GM23338 (cell line): ENCODE data around the gene TP53.

Source experiments
- ETS1 ChIP-seq: IDR thresholded peaks from 2 replicates; pipeline ENCODE4 v1.6.1; 2016; ENCODE audit warnings: antibody characterized with exemption
- EZH2 ChIP-seq: fragments of 200-600 bp; sonication (generic); IDR thresholded peaks from one replicate; pipeline ENCODE4 v1.8.0; 2017; ENCODE audit warnings: antibody characterized with exemption, mild to moderate bottlenecking, low read depth; ENCODE audit not compliant: unreplicated experiment
- REST ChIP-seq: IDR thresholded peaks from one replicate; pipeline ENCODE4 v1.6.1; 2018; ENCODE audit warnings: antibody characterized with exemption; ENCODE audit not compliant: unreplicated experiment
- TF ChIP-seq, protein P1 (sequence below), 2 experiments: fragments of 200-600 bp in 1 of 2; sonication (generic) in 1 of 2; conservative IDR thresholded peaks; 2 replicates each; pipeline versions ENCODE4 v1.5.1 to v1.6.1; 2016 to 2017; ENCODE audit warnings: antibody characterized with exemption in 2 of 2, low read depth in 2 of 2, mild to moderate bottlenecking in 2 of 2, moderate library complexity in 1 of 2

- TF ChIP-seq ETS1, result no peak
- no peak for TF ChIP-seq REST
- TF ChIP-seq EZH2, result no peak
- TF ChIP-seq, protein P1, sequence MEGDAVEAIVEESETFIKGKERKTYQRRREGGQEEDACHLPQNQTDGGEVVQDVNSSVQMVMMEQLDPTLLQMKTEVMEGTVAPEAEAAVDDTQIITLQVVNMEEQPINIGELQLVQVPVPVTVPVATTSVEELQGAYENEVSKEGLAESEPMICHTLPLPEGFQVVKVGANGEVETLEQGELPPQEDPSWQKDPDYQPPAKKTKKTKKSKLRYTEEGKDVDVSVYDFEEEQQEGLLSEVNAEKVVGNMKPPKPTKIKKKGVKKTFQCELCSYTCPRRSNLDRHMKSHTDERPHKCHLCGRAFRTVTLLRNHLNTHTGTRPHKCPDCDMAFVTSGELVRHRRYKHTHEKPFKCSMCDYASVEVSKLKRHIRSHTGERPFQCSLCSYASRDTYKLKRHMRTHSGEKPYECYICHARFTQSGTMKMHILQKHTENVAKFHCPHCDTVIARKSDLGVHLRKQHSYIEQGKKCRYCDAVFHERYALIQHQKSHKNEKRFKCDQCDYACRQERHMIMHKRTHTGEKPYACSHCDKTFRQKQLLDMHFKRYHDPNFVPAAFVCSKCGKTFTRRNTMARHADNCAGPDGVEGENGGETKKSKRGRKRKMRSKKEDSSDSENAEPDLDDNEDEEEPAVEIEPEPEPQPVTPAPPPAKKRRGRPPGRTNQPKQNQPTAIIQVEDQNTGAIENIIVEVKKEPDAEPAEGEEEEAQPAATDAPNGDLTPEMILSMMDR (conservative IDR thresholded peaks at IDR 0.05; ENCODE audit: low read depth in 2 of 2), result no peak
Measured at GRCh38 chr17:7654832-7655540, 32.3 kb downstream of the TP53 start.
